ENCODE results near the gene SOSTDC1.
"Not testable (repeated sequence)": the region's sequence is repeated elsewhere in the genome, so short reads cannot be mapped to it uniquely, and the experiment has no call there.

Gene SOSTDC1

DNA sequence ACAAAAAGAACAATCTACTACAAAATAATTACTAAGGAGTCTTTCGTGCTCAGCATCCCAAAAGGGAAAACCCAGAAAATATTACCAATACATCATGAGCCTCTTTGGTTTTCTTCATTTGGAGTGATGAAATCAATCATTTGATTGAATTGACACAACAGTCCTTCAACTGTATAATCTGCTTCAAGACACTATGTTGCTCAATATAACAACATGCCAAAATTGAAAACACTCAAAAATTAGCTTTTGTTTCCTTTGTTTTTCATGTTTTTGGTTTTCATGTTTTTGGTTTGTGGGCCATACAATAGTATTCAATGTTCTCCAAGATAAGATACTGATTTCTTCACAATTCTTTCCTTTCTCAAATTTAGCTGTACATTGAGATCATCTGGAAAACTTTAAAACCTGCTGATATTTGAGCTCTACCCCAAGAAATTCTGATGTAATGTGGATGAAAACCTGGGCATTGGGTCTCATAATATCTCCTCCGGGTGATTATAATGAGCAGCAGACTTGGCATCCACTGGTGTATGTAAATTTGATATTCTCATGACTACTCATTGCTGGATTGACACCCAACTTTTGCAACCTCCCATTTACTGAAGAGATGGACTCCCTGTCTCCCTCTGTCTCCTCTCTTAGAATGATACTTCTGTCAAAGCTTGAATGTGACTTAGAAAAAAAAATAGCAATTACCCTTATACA is 4.6 kb downstream of the SOSTDC1 start:
- no peak for DNase-seq

GRCh38 chr7:16456303-16456702 is 9.2 kb downstream of the SOSTDC1 start:
- not testable (repeated sequence) for DNase-seq

- no peak for DNase-seq
Observed at GRCh38 chr7:16455591-16455990, 9.9 kb downstream of the SOSTDC1 start.

DNA sequence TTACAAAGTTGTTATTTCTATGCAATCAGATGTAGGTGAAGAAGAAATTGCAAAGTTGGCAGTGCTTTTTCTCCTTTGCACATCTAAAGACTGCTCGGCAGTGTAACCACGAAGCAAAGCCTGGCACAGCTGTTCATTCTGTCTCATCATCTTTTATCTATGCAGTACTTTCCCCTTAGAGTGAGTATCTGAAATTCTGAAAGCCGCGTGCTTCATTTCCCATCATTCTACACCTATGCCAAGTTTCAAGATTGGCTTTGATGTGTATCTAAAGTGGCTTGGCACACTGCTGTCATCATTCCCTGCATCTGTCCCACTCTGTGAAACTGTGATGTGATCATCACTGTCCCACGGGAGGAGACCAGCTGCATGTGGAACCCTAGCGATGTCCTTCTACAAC is 15.2 kb downstream of the SOSTDC1 start:
- no peak for DNase-seq

DNA sequence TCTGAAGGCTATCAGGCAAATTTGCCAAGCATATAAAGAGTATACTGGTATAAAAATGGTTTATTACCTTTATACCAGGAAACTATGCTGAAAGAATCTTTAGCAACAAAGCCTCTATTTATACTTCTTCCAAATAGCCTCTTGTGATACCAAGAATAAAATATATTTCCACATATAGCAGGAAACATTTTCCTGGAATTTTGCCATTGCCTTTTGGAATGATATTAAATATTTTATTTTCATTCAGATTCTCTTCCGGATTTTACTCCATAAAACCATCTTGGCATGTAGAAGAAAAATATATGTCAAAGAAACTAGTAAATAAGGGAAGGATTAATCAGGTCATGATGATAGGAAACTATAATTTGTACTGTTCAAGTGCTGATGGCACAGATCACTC is 17.7 kb downstream of the SOSTDC1 start:
- DNase-seq = no peak

DNA sequence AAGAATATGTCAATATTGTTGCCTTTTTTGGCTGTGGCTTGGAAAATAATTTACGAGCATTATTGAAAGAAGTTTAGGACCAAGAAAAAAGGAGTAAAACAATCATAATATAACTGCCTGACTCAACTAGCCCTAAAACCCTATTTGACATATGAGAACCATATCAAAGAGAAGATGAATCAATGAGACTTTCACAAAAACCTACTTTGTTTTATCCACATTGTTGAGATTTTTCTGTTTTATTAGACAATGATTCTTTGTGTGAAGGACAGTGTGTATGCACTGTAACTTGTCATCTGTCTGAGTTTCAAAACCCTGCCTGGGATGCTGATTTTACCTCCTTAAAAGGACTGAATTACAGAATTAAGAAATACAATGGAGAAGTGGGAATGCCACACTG is 19.0 kb downstream of the SOSTDC1 start:
- DNase-seq = no peak

- DNase-seq = not testable (repeated sequence)
Observed at GRCh38 chr7:16443871-16444270, 21.7 kb downstream of the SOSTDC1 start.

- no peak for DNase-seq
Observed at GRCh38 chr7:16438988-16439387, 26.6 kb downstream of the SOSTDC1 start.

DNA sequence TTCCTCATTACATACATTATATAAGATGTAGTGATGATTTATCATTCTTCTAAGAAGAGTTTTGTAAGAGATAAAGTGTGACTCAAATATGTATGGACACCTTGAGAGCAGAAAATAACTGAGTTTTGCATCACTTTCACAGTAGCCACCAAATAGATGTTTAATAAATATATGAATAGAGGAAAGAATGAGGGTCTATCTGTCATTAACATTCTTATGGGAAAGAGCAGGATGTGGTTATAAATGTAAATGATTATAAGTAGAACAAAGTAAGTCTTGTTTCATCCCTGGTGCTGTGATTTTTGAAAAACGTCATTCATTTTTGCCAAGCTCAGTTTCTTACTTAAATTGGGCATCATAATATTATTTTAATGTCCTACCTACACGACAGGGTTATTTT is 29.2 kb downstream of the SOSTDC1 start:
- no peak for DNase-seq

- DNase-seq = no peak
Observed at GRCh38 chr7:16433568-16434122, 31.9 kb downstream of the SOSTDC1 start.

DNA sequence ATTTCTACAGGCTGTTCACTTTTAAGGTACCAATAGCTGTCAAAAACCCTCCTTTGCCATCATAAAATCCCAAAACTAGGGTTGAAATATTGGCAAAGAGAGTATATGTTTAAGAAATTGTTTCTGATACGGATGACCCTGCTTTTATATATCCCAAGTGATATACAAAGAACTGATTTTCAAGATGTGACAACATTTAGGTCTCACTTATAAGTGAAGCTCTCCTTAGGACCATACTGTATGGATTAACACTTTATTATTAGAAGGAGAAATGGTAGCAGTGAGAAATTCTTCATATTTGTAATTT is 33.2 kb downstream of the SOSTDC1 start:
- DNase-seq = no peak

- DNase-seq = peak; percentile 60
Observed at GRCh38 chr7:16431646-16432424, 33.7 kb downstream of the SOSTDC1 start.

- DNase-seq = no peak
Observed at GRCh38 chr7:16430133-16430532, 35.4 kb downstream of the SOSTDC1 start.

GRCh38 chr7:16428672-16429071 is 36.9 kb downstream of the SOSTDC1 start:
- DNase-seq = no peak

- no peak for DNase-seq
Observed at GRCh38 chr7:16428182-16428581, 37.4 kb downstream of the SOSTDC1 start.

- DNase-seq = no peak
Observed at GRCh38 chr7:16423761-16424160, 41.8 kb downstream of the SOSTDC1 start.

DNA sequence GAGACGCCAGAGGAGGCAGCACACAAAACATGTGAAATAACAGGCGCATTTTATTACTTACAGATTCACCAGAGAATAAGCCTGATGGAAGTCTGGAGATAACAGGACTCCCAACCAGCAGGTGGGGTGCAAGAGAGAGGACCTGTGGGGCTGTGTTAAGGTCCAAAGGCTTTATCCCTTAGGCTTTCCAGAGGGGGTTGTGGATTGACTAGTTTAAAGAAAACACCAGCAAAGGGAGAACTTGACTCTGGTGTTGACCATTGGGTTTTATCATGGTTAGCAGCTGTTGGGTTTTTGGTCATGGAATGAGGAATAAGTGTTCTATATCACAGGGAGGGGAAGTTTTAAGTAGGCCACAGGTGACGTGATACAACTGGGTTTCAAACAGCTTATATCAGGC is 42.6 kb downstream of the SOSTDC1 start:
- peak; percentile 7 for DNase-seq

- no peak for DNase-seq
Observed at GRCh38 chr7:16422103-16422435, 43.5 kb downstream of the SOSTDC1 start.

GRCh38 chr7:16421333-16422102 is 44.0 kb downstream of the SOSTDC1 start, which contains the start of gene CRPPA:
Gene CRPPA, minus strand, starts transcription at chr7:16421538. Its CDS starts 216 bp downstream, at chr7:16421322.
- DNase-seq = peak; percentile 52

DNA sequence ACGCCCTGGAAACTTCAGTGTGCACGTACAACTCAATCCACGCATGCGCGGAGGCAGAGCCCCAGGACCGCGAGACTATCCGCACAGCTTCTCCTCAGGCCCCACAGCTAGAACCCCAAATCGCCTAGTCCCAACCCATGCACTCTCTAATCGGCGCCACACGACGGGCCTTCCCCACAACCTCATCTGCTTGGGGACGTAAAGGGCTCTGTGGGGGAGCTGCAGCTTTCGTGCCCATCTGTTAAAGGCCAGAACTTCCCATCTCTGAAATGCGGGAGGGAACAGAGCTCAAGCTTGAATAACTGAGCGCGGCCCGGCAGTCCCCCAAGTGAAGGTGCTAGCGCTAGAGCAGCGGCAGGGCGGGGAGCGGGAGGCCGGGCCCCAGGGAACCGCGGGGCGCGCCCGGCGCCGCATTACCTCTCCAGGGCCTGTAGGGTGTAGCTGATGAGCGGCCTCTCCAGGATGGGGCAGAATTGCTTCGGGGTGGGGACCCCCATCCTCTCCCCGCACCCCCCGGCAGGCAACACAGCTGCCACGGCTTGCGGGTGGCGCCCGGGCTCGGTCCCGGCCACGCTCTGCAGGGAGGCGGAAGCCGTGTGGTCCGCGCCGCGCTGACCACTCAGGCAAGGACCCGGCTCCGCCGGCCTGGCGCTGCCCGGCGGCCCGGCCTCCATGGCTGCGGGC is 44.7 kb downstream of the SOSTDC1 start:
- DNase-seq = peak; percentile 92

DNA sequence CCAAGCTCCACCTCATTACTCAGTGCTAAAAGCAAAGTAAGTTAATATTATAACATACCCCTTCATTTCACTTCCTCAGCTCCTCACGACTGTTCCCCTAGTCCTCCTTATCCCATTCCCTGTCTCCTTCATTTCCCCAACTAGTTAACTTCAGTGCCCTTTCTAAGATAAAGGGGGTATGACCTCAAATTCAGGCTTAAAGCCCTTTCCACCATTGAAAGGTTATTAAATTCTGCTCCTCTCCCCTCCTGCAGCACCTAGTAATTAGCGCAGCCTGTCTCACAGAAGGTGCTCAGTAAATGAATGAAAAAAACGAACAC is 45.2 kb downstream of the SOSTDC1 start:
- DNase-seq = no peak

GRCh38 chr7:16419859-16420258 is 45.7 kb downstream of the SOSTDC1 start:
- DNase-seq = no peak

DNA sequence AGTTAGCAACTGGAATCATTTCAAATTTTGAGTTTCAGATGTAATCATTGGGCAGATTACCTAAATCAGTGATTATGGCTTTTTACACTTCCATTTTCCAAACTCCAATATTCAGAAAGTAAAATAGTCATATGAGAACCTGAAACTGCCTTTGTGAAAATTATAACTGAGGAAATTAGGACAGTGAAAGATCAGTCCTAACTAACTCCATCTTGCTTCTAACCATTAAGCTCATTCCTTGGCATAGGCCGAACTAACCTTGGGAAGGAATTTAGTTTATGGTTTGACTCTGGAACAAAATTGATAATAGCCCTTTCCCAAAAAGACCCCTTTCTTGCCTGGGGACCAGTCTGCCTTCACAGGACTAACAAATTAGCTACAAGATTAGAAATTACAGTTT is 46.4 kb downstream of the SOSTDC1 start:
- no peak for DNase-seq

Data from SHP77 treated with DMSO at 0.1 percent for 48 hours (cell line).